Measurements from ENCODE around the gene FAXDC2.

DNA sequence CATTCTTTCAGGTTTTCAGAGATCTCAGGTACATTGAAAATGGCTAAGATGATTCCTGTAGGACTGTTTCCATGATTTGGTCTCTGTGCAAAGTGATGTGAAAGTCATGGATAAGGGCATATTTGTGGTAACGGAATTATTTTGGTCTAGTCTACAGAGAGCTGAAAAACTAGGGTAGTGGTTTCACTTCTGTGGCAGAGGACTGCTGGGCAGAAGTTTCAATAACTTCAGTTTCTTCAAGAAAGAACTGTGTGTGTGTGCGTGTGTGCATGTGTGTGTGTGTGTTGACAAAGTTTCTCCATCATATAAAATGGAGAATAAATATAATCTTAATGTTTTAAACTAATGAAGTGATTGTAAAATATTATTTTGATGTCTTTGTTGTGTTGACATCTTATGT is 12.4 kb upstream of the FAXDC2 start:
- TF ChIP-seq EZH2 (IDR thresholded peaks at IDR 0.05; ENCODE audit: low read length, missing control alignments), result no peak
- TF ChIP-seq, protein P1, sequence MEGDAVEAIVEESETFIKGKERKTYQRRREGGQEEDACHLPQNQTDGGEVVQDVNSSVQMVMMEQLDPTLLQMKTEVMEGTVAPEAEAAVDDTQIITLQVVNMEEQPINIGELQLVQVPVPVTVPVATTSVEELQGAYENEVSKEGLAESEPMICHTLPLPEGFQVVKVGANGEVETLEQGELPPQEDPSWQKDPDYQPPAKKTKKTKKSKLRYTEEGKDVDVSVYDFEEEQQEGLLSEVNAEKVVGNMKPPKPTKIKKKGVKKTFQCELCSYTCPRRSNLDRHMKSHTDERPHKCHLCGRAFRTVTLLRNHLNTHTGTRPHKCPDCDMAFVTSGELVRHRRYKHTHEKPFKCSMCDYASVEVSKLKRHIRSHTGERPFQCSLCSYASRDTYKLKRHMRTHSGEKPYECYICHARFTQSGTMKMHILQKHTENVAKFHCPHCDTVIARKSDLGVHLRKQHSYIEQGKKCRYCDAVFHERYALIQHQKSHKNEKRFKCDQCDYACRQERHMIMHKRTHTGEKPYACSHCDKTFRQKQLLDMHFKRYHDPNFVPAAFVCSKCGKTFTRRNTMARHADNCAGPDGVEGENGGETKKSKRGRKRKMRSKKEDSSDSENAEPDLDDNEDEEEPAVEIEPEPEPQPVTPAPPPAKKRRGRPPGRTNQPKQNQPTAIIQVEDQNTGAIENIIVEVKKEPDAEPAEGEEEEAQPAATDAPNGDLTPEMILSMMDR (conservative IDR thresholded peaks at IDR 0.05 in 1 of 2, IDR thresholded peaks at IDR 0.05 in 1 of 2; ENCODE audit: low read depth in 1 of 2, low read length in 2 of 2), result no peak

Data from fibroblast of lung (primary cell).